Measurements from ENCODE around the gene FHOD3. TPM values are rescaled to one million over a fixed set of nuclear protein-coding genes. Genes with fewer than 3 reads are reported as not detected.

The FHOD3 gene
- total RNA-seq, 1 experiment from 2014 or later: 2.9 TPM

DNA sequence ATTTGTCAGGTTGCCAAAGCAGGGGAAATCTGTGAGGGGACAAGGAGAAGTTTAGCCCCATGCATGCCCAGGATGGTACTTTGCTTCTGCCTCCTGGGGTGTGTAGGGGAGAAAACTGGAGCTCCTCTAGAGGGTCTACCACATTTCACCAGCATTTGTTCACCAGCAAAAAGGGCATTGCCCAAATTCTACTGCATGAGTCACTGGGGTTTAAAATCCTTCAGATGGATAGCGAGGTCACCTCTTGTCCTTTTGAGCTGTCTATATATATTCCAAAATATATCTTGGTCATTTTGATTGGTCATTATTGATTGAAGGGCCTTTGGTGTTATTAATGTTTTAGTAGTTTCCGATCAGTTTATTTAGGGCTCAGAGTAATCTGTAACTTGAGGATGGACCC lies 18.7 kb downstream of the FHOD3 start:
- TF ChIP-seq, protein P1, sequence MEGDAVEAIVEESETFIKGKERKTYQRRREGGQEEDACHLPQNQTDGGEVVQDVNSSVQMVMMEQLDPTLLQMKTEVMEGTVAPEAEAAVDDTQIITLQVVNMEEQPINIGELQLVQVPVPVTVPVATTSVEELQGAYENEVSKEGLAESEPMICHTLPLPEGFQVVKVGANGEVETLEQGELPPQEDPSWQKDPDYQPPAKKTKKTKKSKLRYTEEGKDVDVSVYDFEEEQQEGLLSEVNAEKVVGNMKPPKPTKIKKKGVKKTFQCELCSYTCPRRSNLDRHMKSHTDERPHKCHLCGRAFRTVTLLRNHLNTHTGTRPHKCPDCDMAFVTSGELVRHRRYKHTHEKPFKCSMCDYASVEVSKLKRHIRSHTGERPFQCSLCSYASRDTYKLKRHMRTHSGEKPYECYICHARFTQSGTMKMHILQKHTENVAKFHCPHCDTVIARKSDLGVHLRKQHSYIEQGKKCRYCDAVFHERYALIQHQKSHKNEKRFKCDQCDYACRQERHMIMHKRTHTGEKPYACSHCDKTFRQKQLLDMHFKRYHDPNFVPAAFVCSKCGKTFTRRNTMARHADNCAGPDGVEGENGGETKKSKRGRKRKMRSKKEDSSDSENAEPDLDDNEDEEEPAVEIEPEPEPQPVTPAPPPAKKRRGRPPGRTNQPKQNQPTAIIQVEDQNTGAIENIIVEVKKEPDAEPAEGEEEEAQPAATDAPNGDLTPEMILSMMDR (IDR thresholded peaks at IDR 0.05; ENCODE audit: unreplicated experiment): no peak
- H3K9me3 Mint-ChIP-seq (ENCODE audit: low read depth, unreplicated experiment): peaks cover 5% of the 10 kb centered on the region
- peaks cover 5% of the 10 kb centered on the region for H3K36me3 Mint-ChIP-seq (ENCODE audit: insufficient read depth, unreplicated experiment)
- BruUV-seq (replicated peaks): no TSS peak
- no peaks in the 10 kb centered on the region for H3K27me3 Mint-ChIP-seq (ENCODE audit: unreplicated experiment)
- intact Hi-C loops (cut with micrococcal nuclease; ENCODE audit: unreplicated experiment): no loop called here
- no peak overlapping the region for H3K27ac Mint-ChIP-seq (ENCODE audit: unreplicated experiment)
- DNase-seq: no peak
- H3K4me3 Mint-ChIP-seq (ENCODE audit: low read depth, unreplicated experiment): no peak overlapping the region
- peaks cover 30% of the 10 kb centered on the region for H3K4me1 Mint-ChIP-seq (ENCODE audit: low read depth, unreplicated experiment)
- CTCF ChIA-PET: no interaction called here

- Mint-ChIP-seq H3K4me1 (ENCODE audit: low read depth, unreplicated experiment) (peaks cover 15% of the 10 kb centered on the region), H3K27me3 (ENCODE audit: unreplicated experiment) (no peaks in the 10 kb centered on the region), H3K36me3 (ENCODE audit: insufficient read depth, unreplicated experiment) (peaks cover 5% of the 10 kb centered on the region), H3K9me3 (ENCODE audit: low read depth, unreplicated experiment) (peaks cover 5% of the 10 kb centered on the region), H3K4me3 (ENCODE audit: low read depth, unreplicated experiment) (no peak overlapping the region), H3K27ac (ENCODE audit: unreplicated experiment) (peak overlapping the region; percentile 8)
- no TSS peak for BruUV-seq (replicated peaks)
- TF ChIP-seq, protein P1 (IDR thresholded peaks at IDR 0.05; ENCODE audit: unreplicated experiment): no peak
- CTCF ChIA-PET: no interaction called here
- peak; percentile 42 for DNase-seq
- intact Hi-C loops (cut with micrococcal nuclease; ENCODE audit: unreplicated experiment): no loop called here
These were observed 24.3 kb downstream of the FHOD3 start for GRCh38 chr18:36321658-36322407.

GRCh38 chr18:36322408-36322728 lies 24.9 kb downstream of the FHOD3 start:
- Mint-ChIP-seq H3K9me3 (ENCODE audit: low read depth, unreplicated experiment) (peaks cover 5% of the 10 kb centered on the region), H3K27ac (ENCODE audit: unreplicated experiment) (no peak overlapping the region), H3K36me3 (ENCODE audit: insufficient read depth, unreplicated experiment) (peaks cover 5% of the 10 kb centered on the region), H3K27me3 (ENCODE audit: unreplicated experiment) (peaks cover under 1% of the 10 kb centered on the region), H3K4me3 (ENCODE audit: low read depth, unreplicated experiment) (no peak overlapping the region), H3K4me1 (ENCODE audit: low read depth, unreplicated experiment) (peaks cover 15% of the 10 kb centered on the region)
- BruUV-seq (replicated peaks): no TSS peak
- DNase-seq: no peak
- TF ChIP-seq, protein P1 (IDR thresholded peaks at IDR 0.05; ENCODE audit: unreplicated experiment): no peak
- intact Hi-C loops (cut with micrococcal nuclease; ENCODE audit: unreplicated experiment): no loop called here
- CTCF ChIA-PET: interaction anchor here (0.6 kb wide), 1 partner anchor 343 kb away, joined by 8 read pairs; no protein-coding TSS in a partner anchor

- Mint-ChIP-seq H3K36me3 (ENCODE audit: insufficient read depth, unreplicated experiment) (peaks cover 5% of the 10 kb centered on the region), H3K27ac (ENCODE audit: unreplicated experiment) (no peak overlapping the region), H3K4me1 (ENCODE audit: low read depth, unreplicated experiment) (peaks cover 15% of the 10 kb centered on the region), H3K4me3 (ENCODE audit: low read depth, unreplicated experiment) (no peak overlapping the region), H3K9me3 (ENCODE audit: low read depth, unreplicated experiment) (peaks cover 5% of the 10 kb centered on the region), H3K27me3 (ENCODE audit: unreplicated experiment) (peaks cover 4% of the 10 kb centered on the region)
- CTCF ChIA-PET: interaction anchor here (0.6 kb wide), 1 partner anchor 343 kb away, joined by 8 read pairs; no protein-coding TSS in a partner anchor
- intact Hi-C loops (cut with micrococcal nuclease; ENCODE audit: unreplicated experiment): no loop called here
- no TSS peak for BruUV-seq (replicated peaks)
- TF ChIP-seq, protein P1 (IDR thresholded peaks at IDR 0.05; ENCODE audit: unreplicated experiment): no peak
- no peak for DNase-seq
These were observed 25.2 kb downstream of the FHOD3 start for GRCh38 chr18:36322734-36323133.
